Astrocyte of the cerebellum (primary cell): ENCODE results near the gene TIMM44.

Experiments used
- DNase-seq: peaks from one replicate; pipeline ENCODE4 v3.0.0-alpha.2; 2011; ENCODE audit warnings: low read depth
- H3K4me3 ChIP-seq: 2 replicates; pipeline ENCODE4 v1.5.1; 2011; ENCODE audit warnings: mild to moderate bottlenecking, low read depth, low read length, moderate library complexity
- in situ Hi-C: cut with HindIII; loops from 2 replicates; pipeline ENCODE4 v1.10.0; 2017; ENCODE audit warnings: low sequenced_read_pairs
- TF ChIP-seq, protein P1 (sequence below): IDR thresholded peaks from 2 replicates; pipeline ENCODE4 v1.5.1; 2012; ENCODE audit warnings: low read length, low read depth, moderate library complexity, mild to moderate bottlenecking; ENCODE audit errors: missing control alignments

TIMM44 gene

DNA sequence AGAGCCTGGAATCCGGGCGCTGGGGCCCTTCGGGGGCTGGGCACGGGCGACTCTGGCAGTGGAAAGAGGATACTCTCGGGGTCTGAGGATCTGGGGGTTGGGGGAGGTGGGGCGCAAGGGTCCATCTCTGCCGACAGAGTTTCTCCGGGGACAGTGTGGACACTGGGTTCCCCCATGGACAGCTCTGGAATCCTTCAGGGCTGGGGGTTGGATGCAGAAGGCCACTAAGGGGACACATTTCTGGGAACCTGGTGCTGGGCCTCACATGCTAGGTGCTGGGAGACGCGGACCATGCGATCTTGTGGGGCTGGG lies 26.6 kb downstream of the TIMM44 start:
- DNase-seq = no peak
- in situ Hi-C loops = no loop called here
- TF ChIP-seq, protein P1, sequence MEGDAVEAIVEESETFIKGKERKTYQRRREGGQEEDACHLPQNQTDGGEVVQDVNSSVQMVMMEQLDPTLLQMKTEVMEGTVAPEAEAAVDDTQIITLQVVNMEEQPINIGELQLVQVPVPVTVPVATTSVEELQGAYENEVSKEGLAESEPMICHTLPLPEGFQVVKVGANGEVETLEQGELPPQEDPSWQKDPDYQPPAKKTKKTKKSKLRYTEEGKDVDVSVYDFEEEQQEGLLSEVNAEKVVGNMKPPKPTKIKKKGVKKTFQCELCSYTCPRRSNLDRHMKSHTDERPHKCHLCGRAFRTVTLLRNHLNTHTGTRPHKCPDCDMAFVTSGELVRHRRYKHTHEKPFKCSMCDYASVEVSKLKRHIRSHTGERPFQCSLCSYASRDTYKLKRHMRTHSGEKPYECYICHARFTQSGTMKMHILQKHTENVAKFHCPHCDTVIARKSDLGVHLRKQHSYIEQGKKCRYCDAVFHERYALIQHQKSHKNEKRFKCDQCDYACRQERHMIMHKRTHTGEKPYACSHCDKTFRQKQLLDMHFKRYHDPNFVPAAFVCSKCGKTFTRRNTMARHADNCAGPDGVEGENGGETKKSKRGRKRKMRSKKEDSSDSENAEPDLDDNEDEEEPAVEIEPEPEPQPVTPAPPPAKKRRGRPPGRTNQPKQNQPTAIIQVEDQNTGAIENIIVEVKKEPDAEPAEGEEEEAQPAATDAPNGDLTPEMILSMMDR = no peak
- H3K4me3 ChIP-seq = no peak overlapping the region

DNA sequence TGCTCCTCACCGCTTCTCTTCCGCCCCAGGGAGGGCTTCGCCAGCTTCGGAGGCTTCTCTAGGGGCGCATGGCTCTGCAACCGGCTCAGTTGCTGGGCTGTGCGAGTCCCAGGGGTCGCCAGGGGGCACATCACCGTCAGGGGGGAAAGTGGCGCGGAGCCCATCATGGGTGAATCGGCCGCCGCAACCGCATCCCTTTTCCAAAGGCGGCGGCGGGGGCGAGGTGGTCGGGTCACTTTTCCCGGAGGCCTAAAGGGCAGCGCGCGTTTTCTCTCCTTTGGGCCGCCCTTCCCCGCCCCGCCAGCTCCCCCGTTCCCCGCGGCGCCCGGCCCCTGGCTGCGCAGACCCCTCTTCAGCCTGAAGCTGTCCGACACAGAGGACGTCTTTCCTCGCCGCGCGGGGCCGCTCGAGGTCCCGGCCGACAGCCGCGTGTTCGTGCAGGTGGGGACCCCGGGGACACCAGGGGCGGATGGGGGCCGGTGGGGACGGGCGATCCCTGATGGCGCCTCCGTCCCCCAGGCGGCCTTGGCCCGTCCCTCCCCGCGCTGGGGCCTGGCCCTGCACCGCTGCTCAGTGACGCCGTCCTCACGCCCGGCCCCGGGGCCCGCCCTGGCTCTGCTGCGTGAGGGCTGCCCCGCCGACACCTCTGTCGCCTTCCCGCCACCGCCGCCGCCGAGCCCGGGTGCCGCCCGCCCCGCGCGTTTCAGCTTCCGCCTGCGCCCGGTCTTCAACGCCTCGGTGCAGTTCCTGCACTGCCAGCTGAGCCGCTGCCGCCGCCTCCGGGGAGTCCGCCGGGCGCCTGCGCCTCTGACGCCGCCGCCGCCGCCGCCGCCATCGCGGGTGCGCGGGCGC lies 27.1 kb downstream of the TIMM44 start:
- TF ChIP-seq, protein P1 = no peak
- peak overlapping the region; percentile 20 for H3K4me3 ChIP-seq
- in situ Hi-C loops = no loop called here
- DNase-seq = no peak

DNA sequence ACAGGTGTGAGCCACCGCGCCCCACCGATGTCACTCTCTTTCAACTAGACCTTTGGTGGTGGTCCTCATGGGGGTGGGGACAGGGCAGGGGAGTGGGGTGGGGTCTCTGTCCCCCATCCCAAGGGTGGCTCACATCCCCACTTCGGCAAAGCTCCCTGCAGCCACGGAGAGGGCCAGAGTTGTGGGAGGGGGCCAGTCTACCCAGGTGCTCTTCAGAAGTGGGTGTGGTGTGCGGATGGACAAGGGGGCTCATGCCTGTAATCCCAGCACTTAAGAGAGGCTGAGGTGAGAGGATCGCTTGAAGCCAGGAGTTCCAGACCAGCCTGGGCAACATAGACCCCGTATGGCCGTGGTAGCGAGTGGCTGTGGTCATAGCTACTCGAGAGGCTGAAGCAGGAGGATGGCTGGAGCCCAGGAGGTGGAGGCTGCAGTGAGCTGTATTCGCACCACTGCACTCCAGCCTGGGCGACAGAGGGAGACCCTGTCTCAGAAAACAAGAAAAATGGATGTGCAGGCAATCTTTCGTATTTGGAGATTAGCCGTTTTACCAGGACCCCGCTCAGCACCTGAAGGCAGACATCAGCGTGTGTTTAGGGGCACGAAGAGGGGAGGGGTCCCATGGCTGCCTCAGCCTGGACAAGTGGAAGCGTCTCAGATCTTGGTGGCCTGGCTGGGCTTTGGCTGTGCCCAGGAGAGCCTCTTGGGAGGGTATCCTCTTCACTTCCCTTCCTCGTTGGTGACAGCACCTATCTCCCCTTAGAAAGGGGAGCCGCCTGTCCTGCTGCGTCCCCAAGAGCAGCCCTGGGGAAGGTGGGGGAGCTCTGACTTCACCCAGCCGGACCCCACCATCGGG lies 28.0 kb downstream of the TIMM44 start:
- TF ChIP-seq, protein P1 = no peak
- no peak for DNase-seq
- in situ Hi-C loops = no loop called here
- H3K4me3 ChIP-seq = no peak overlapping the region

DNA sequence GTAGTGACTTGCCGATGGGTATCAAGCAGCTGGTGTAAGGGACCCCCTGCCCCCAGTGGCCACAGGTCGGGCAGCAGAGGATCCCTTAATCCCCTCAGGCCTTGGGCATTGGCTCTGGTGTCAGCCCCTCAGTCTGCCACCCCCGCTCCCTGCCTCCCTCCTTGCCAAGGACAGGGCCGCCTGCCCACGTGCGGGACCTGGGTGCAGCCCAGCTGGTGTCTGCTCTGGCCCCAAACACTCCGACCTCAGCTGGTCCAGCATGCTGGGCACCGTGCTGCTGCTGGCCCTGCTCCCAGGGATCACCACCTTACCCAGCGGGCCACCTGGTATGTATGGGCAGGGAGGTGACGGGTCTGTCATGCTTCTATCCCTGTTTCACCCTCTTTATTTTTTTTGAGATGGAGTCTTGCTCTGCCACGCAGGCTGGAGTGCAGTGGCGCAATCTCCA lies 28.8 kb downstream of the TIMM44 start, which contains the start of gene TGFBR3L:
Gene TGFBR3L (plus strand): TSS at position 233 of the 448 bp plus-strand sequence.
- no peak for DNase-seq
- TF ChIP-seq, protein P1 = no peak
- no peak within 1 kb of the TSS for H3K4me3 ChIP-seq
- in situ Hi-C loops = no loop called here

DNA sequence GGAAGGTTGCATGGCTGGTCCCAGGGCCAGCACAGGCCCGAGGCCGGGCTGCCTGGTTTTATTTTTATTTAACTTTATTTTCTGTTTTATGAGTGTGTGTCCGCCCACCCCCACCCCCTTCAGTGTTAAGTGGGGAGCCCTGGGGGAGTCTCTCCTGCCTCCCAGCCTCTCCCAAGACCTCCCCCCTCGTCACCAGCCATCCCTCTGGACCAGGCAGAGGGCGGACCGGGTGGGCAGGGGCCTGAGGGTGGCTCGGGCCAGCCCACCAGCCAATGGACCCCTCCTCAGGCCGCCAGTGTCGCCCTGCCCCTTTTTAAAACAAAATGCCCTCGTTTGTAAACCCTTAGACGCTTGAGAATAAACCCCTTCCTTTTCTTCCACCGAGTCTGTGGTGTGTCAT lies 29.4 kb downstream of the TIMM44 start:
- H3K4me3 ChIP-seq = no peak overlapping the region
- DNase-seq = no peak
- TF ChIP-seq, protein P1 = no peak
- in situ Hi-C loops = no loop called here

DNA sequence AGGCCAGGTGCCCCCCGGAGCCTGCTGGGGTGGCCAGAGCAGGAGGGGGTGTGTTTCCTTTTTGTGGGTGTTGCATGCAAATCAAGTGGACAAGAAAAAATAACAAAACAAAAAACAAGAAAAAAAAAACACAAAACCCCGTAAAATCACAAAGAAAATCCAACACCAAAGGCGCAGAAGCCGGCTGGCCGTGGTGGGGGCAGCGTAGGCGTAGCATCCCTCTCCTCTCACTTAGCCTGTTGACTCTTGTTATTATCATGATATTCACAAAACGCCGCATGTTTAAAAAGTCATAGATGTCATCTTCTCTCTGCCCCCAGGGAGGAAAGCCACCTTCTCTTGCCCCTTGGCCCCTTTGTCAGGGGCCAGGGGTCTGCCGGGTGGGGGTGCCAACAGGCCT lies 29.8 kb downstream of the TIMM44 start:
- no peak for DNase-seq
- in situ Hi-C loops = no loop called here
- no peak overlapping the region for H3K4me3 ChIP-seq
- TF ChIP-seq, protein P1 = no peak
